IPS DF 6.9 (cell line): Measurements from ENCODE around the gene ANKRD16.
"Not testable (repeated sequence)": the region's sequence is repeated elsewhere in the genome, so short reads cannot be mapped to it uniquely, and the experiment has no call there.

Experiments used
- DNase-seq: peaks from one replicate; pipeline ENCODE4 v3.0.0-alpha.2; 2013; ENCODE audit warnings: low read depth, low spot score
- H3K27ac ChIP-seq: one replicate; pipeline ENCODE4 v1.5.1; 2013; ENCODE audit warnings: low read length, control low read depth
- H3K27me3 ChIP-seq: 2 replicates; pipeline ENCODE4 v1.6.1; 2013; ENCODE audit warnings: mild to moderate bottlenecking, low read length; ENCODE audit not compliant: control insufficient read depth, insufficient read depth
- H3K36me3 ChIP-seq: 2 replicates; pipeline ENCODE4 v1.6.1; 2013; ENCODE audit warnings: low read length; ENCODE audit not compliant: control insufficient read depth, insufficient read depth
- H3K4me1 ChIP-seq: 2 replicates; pipeline ENCODE4 v1.6.1; 2013; ENCODE audit warnings: low read length; ENCODE audit not compliant: control insufficient read depth, insufficient read depth
- H3K4me3 ChIP-seq: 2 replicates; pipeline ENCODE4 v1.5.1; 2013; ENCODE audit warnings: mild to moderate bottlenecking, low read length
- H3K9me3 ChIP-seq: 2 replicates; pipeline ENCODE4 v1.6.1; 2013; ENCODE audit warnings: low read length, inconsistent platforms; ENCODE audit not compliant: control insufficient read depth, insufficient read depth
- WGBS: extraction: QIAGEN DNeasy Blood & Tissue Kit; methylation state at CpG from one replicate; pipeline ENCODE4 v1.1.7; 2013; ENCODE audit warnings: mixed read lengths, missing lambda C conversion rate; ENCODE audit not compliant: insufficient read length, insufficient coverage; 5-methylcytosine and 5-hydroxymethylcytosine counted together

ANKRD16 gene

GRCh38 chr10:5885619-5886018, 4.1 kb downstream of the ANKRD16 start:
- DNase-seq: no peak
- no peaks in the 10 kb centered on the region for H3K4me1 ChIP-seq
- no peaks in the 10 kb centered on the region for H3K27me3 ChIP-seq

GRCh38 chr10:5882961-5883360, 6.7 kb downstream of the ANKRD16 start:
- no CpG with 5 or more reads among the region's 8 CpGs for WGBS
- no peak for DNase-seq
- no peak overlapping the region for H3K27ac ChIP-seq
- H3K27me3 ChIP-seq: no peaks in the 10 kb centered on the region
- H3K4me3 ChIP-seq: no peak overlapping the region
- H3K9me3 ChIP-seq: no peaks in the 10 kb centered on the region
- H3K36me3 ChIP-seq: peaks cover 16% of the 10 kb centered on the region
- no peaks in the 10 kb centered on the region for H3K4me1 ChIP-seq

More at GRCh38 chr10:5885619-5886018, 4.1 kb downstream of the ANKRD16 start:
- Histone ChIP-seq H3K4me3 (no peak overlapping the region), H3K9me3 (no peaks in the 10 kb centered on the region), H3K36me3 (peaks cover 16% of the 10 kb centered on the region), H3K27ac (no peak overlapping the region)
- no CpG with 5 or more reads among the region's 5 CpGs for WGBS

GRCh38 chr10:5877041-5877440, 12.7 kb downstream of the ANKRD16 start:
- WGBS: no CpG with 5 or more reads among the region's 7 CpGs
- H3K36me3 ChIP-seq, DNase-seq, H3K9me3 ChIP-seq, H3K27ac ChIP-seq, H3K27me3 ChIP-seq, H3K4me1 ChIP-seq, H3K4me3 ChIP-seq: not testable (repeated sequence)

- DNase-seq: no peak
- WGBS: no CpG with 5 or more reads among the region's 14 CpGs
Measured at GRCh38 chr10:5876181-5876768, 13.4 kb downstream of the ANKRD16 start.

GRCh38 chr10:5873515-5873995, 16.1 kb downstream of the ANKRD16 start:
- no CpG with 5 or more reads among the region's 9 CpGs for WGBS
- Histone ChIP-seq H3K4me3 (no peak overlapping the region), H3K9me3 (no peaks in the 10 kb centered on the region), H3K27ac (no peak overlapping the region), H3K36me3 (peaks cover 12% of the 10 kb centered on the region; the same call in 1 of the 2 replicates), H3K27me3 (no peaks in the 10 kb centered on the region), H3K4me1 (no peaks in the 10 kb centered on the region)
- no peak for DNase-seq

More at GRCh38 chr10:5876181-5876768, 13.4 kb downstream of the ANKRD16 start:
- Histone ChIP-seq H3K4me3 (no peak overlapping the region), H3K4me1 (no peaks in the 10 kb centered on the region), H3K36me3 (peaks cover 8% of the 10 kb centered on the region; the same call in 1 of the 2 replicates), H3K27ac (no peak overlapping the region), H3K9me3 (no peaks in the 10 kb centered on the region), H3K27me3 (no peaks in the 10 kb centered on the region)

GRCh38 chr10:5871596-5871995, 18.1 kb downstream of the ANKRD16 start:
- no peak overlapping the region for H3K27ac ChIP-seq
- WGBS: no CpG with 5 or more reads among the region's 5 CpGs
- DNase-seq: no peak

GRCh38 chr10:5869156-5869555, 20.5 kb downstream of the ANKRD16 start:
- Histone ChIP-seq H3K36me3 (peaks cover 4% of the 10 kb centered on the region; the same call in 1 of the 2 replicates), H3K9me3 (no peaks in the 10 kb centered on the region), H3K4me3 (no peak overlapping the region), H3K27ac (no peak overlapping the region), H3K4me1 (no peaks in the 10 kb centered on the region), H3K27me3 (no peaks in the 10 kb centered on the region)
- no CpG with 5 or more reads among the region's 3 CpGs for WGBS
- no peak for DNase-seq

More at GRCh38 chr10:5871596-5871995, 18.1 kb downstream of the ANKRD16 start:
- Histone ChIP-seq H3K36me3 (peaks cover 12% of the 10 kb centered on the region; the same call in 1 of the 2 replicates), H3K4me1 (no peaks in the 10 kb centered on the region), H3K9me3 (no peaks in the 10 kb centered on the region), H3K4me3 (no peak overlapping the region), H3K27me3 (no peaks in the 10 kb centered on the region)

- H3K4me1 ChIP-seq, H3K4me3 ChIP-seq, H3K27me3 ChIP-seq, H3K27ac ChIP-seq, H3K9me3 ChIP-seq, H3K36me3 ChIP-seq, DNase-seq: not testable (repeated sequence)
- WGBS: no CpG with 5 or more reads among the region's 8 CpGs
Measured at GRCh38 chr10:5868383-5868782, 21.3 kb downstream of the ANKRD16 start.

GRCh38 chr10:5867091-5867615, 22.5 kb downstream of the ANKRD16 start:
- no CpG with 5 or more reads among the region's 4 CpGs for WGBS
- H3K27ac ChIP-seq, DNase-seq, H3K27me3 ChIP-seq, H3K36me3 ChIP-seq, H3K9me3 ChIP-seq, H3K4me3 ChIP-seq, H3K4me1 ChIP-seq: not testable (repeated sequence)

- H3K27me3 ChIP-seq, H3K4me1 ChIP-seq, H3K4me3 ChIP-seq, H3K27ac ChIP-seq, DNase-seq, H3K36me3 ChIP-seq, H3K9me3 ChIP-seq: not testable (repeated sequence)
- WGBS: no CpG with 5 or more reads among the region's 5 CpGs
Measured at GRCh38 chr10:5866451-5867081, 23.1 kb downstream of the ANKRD16 start.
